Spleen (tissue), 11 donors: ENCODE measurements around the gene EEF1AKMT3. TPM values are rescaled to one million over a fixed set of nuclear protein-coding genes. Genes with fewer than 3 reads are reported as not detected.

Experiments used
- DNase-seq: peaks from one replicate; pipeline ENCODE4 v3.0.0-alpha.2; 2020
- H3K27ac ChIP-seq, 8 donors: fragments of 200-600 bp; sonication (generic) in 7 of 8; 1 replicate in 4 of 8; 2 replicates in 4 of 8; pipeline versions ENCODE4 v1.5.0 to v1.8.0; 2016 to 2021; ENCODE audit warnings: inconsistent platforms in 4 of 8, mild to moderate bottlenecking in 4 of 8, moderate library complexity in 1 of 8
- H3K27me3 ChIP-seq, 7 donors: fragments of 200-600 bp; sonication (generic) in 6 of 7; replicated peaks in 1 of 7; 1 replicate in 4 of 7; 2 replicates in 3 of 7; pipeline versions ENCODE4 v1.5.0 to v1.8.0; 2016 to 2021; ENCODE audit warnings: inconsistent platforms in 3 of 7, mild to moderate bottlenecking in 1 of 7
- H3K36me3 ChIP-seq, 6 donors: fragments of 200-600 bp; sonication (generic) in 5 of 6; 1 replicate in 4 of 6; 2 replicates in 2 of 6; pipeline versions ENCODE4 v1.5.0 to v1.8.0; 2016 to 2021; ENCODE audit warnings: inconsistent platforms in 2 of 6
- H3K4me1 ChIP-seq, 6 donors: fragments of 200-600 bp; sonication (generic) in 5 of 6; 1 replicate in 3 of 6; 2 replicates in 3 of 6; pipeline versions ENCODE4 v1.5.0 to v1.8.0; 2016 to 2021; ENCODE audit warnings: inconsistent platforms in 3 of 6
- H3K4me3 ChIP-seq, 8 donors: fragments of 200-600 bp; sonication (generic) in 7 of 8; 1 replicate in 4 of 8; 2 replicates in 4 of 8; pipeline versions ENCODE4 v1.5.0 to v1.8.0; 2016 to 2021; ENCODE audit warnings: inconsistent platforms in 4 of 8, mild to moderate bottlenecking in 4 of 8, moderate library complexity in 2 of 8
- H3K9me3 ChIP-seq, 8 donors: fragments of 200-600 bp; sonication (generic) in 7 of 8; 1 replicate in 4 of 8; 2 replicates in 4 of 8; pipeline versions ENCODE4 v1.5.0 to v1.8.0; 2016 to 2021; ENCODE audit warnings: inconsistent platforms in 4 of 8
- POLR2A ChIP-seq, 3 donors: fragments of 450-650 bp; IDR thresholded peaks; one replicate each; pipeline ENCODE4 v1.5.1; 2017; ENCODE audit warnings: antibody characterized with exemption in 3 of 3, mild to moderate bottlenecking in 1 of 3
- POLR2AphosphoS5 ChIP-seq, 3 donors: sonication (generic); formaldehyde crosslinking; IDR thresholded peaks; one replicate each; pipeline ENCODE4 v1.5.1; 2017; ENCODE audit warnings: antibody characterized with exemption in 3 of 3
- whole genome bisulfite sequencing, 5 donors: extraction: QIAGEN DNeasy Blood & Tissue Kit in 3 of 5; methylation state at CpG; one replicate each; pipeline versions ENCODE4 v1.1.5 to v1.1.7; 2013 to 2018; 5-methylcytosine and 5-hydroxymethylcytosine counted together
- intact Hi-C: fragments of 100-400 bp; cut with DNase I; formaldehyde crosslinking; loops from one replicate; pipeline ENCODE4 v1.15.0; 2023; ENCODE audit warnings: low total_unique reads
- polyA plus RNA-seq, 3 donors: library from polyadenylated mRNA; stranded (reverse); fragments of 200-250 nt; gene quantifications; one replicate each; pipeline ENCODE4 v1.2.1, GENCODE V29; 2013
- total RNA-seq, 7 donors: library from RNA; depleted of rRNA in 3 of 7; stranded (reverse); fragments of >200 nt in 3 of 7; fragmentation: NEBNext Ultra II Directional in 4 of 7; extraction: Animal tissue kit (Norgen Biotek cat#: 25700) in 4 of 7; gene quantifications; one replicate each; pipeline versions ENCODE4 v1.1.0 to v1.2.1, GENCODE V29; 2016 to 2021
- TF ChIP-seq, protein P1 (sequence below), 11 experiments: fragments of 200-600 bp in 7 of 11; fragments of 450-650 bp in 4 of 11; sonication (generic) in 4 of 11; IDR thresholded peaks in 8 of 11; conservative IDR thresholded peaks in 3 of 11; 1 replicate in 7 of 11; 2 replicates in 4 of 11; pipeline versions ENCODE4 v1.4.0 to v1.8.0; 2016 to 2021; ENCODE audit warnings: antibody characterized with exemption in 11 of 11, inconsistent platforms in 4 of 11, mild to moderate bottlenecking in 1 of 11
- donor health status: healthy with polysubstance abuse.
- donor health status: DM: no; HTN: no; CAD: no; lungs with moderate emphysema.
- donor health status: DM: no; HTN: no; CAD: no.
- donor health status: Bipolar disorder and iron deficiency.
- donor health status: healthy.
- donor health status: DM: no; HTN: no; CAD: no.
- donor health status: DM: yes; HTN: yes; CAD: no.

Gene EEF1AKMT3
- total and polyA plus RNA-seq, 10 donors: 1.2 to 9.5 (median 4.4) TPM

DNA sequence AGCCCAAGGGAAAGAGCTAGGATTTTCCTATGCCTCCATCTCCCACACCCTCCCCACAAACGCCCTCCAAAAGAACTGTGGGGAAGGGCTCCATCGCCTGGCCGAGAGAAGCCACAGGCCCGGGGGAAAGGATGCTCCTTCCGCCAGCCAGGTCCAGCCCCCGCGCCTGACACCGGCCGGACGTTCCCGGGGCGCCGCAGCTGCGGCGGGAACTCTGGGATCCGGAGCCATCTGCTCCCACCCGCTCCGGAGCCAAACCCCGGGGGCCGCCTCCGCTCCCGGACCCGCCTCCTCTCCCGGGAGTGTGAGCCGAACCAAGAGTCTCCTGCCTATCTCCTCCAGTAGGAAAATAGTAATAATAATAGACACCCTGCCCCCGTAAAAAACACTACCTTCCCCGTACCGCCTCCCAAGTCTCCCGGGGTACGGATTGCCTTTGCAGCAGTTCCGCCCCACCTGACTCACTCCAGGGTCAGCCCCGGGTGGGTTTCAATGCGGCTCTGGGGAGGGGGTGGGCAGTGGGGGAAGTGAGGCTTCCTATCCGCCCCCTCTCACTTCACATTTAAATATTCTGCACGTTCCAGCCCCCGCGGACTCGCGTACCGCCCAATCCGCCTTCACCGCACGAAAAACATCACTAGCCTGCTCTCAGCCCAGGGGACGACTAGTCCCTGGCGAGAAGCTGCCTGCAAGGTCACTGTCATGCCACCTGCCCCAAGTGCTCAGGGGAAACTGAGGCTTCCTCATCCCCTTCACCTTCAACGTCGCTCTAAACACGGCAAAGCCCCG is 36.3 kb upstream of the EEF1AKMT3 start:
- peaks cover 0 to 91% (median 46%) of the 10 kb centered on the region in 6 donors for H3K36me3 ChIP-seq
- H3K27me3 ChIP-seq: peaks cover 0 to 65% (median 22%) of the 10 kb centered on the region in 7 donors
- no peak overlapping the region for H3K27ac ChIP-seq
- peak overlapping the region in 1 of 8 donors; percentile 32 for H3K4me3 ChIP-seq
- H3K4me1 ChIP-seq: peaks cover 13 to 62% (median 49%) of the 10 kb centered on the region in 6 donors
- intact Hi-C loops: no loop called here
- no peaks in the 10 kb centered on the region for H3K9me3 ChIP-seq
- 50 to 72% (median 67%) methylated on average over 45 to 49 of the region's 49 CpGs for WGBS, 5 donors
- TF ChIP-seq, protein P1, sequence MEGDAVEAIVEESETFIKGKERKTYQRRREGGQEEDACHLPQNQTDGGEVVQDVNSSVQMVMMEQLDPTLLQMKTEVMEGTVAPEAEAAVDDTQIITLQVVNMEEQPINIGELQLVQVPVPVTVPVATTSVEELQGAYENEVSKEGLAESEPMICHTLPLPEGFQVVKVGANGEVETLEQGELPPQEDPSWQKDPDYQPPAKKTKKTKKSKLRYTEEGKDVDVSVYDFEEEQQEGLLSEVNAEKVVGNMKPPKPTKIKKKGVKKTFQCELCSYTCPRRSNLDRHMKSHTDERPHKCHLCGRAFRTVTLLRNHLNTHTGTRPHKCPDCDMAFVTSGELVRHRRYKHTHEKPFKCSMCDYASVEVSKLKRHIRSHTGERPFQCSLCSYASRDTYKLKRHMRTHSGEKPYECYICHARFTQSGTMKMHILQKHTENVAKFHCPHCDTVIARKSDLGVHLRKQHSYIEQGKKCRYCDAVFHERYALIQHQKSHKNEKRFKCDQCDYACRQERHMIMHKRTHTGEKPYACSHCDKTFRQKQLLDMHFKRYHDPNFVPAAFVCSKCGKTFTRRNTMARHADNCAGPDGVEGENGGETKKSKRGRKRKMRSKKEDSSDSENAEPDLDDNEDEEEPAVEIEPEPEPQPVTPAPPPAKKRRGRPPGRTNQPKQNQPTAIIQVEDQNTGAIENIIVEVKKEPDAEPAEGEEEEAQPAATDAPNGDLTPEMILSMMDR (IDR thresholded peaks at IDR 0.05 in 8 of 11, conservative IDR thresholded peaks at IDR 0.05 in 3 of 11): no peak
- peak in 1 of 3 donors; percentile 41 for TF ChIP-seq POLR2AphosphoS5 (IDR thresholded peaks at IDR 0.05)
- DNase-seq: peak; percentile 58

GRCh38 chr12:57736741-57737466 is 35.5 kb upstream of the EEF1AKMT3 start:
- no peaks in the 10 kb centered on the region for H3K9me3 ChIP-seq
- H3K36me3 ChIP-seq: peaks cover 0 to 84% (median 39%) of the 10 kb centered on the region in 6 donors
- H3K4me1 ChIP-seq: peaks cover 13 to 69% (median 52%) of the 10 kb centered on the region in 6 donors
- peak overlapping the region in 4 of 8 donors; percentile 12 to 53 (median 23) for H3K4me3 ChIP-seq
- H3K27ac ChIP-seq: no peak overlapping the region
- intact Hi-C loops: no loop called here
- peak; percentile 74 for DNase-seq
- H3K27me3 ChIP-seq: peaks cover 0 to 65% (median 22%) of the 10 kb centered on the region in 7 donors
- TF ChIP-seq POLR2AphosphoS5 (IDR thresholded peaks at IDR 0.05) (no peak), POLR2A (IDR thresholded peaks at IDR 0.05) (no peak)
- TF ChIP-seq, protein P1 (IDR thresholded peaks at IDR 0.05 in 8 of 11, conservative IDR thresholded peaks at IDR 0.05 in 3 of 11): no peak
- 51 to 87% (median 73%) methylated on average over 29 to 31 of the region's 31 CpGs for WGBS, 5 donors

GRCh38 chr12:57737467-57738460 is 34.6 kb upstream of the EEF1AKMT3 start:
- peak; percentile 69 for DNase-seq

More at GRCh38 chr12:57737467-57738460, 34.6 kb upstream of the EEF1AKMT3 start:
- H3K27me3 ChIP-seq: peaks cover 0 to 62% (median 22%) of the 10 kb centered on the region in 7 donors
- peak in 1 of 3 donors; percentile 31 for TF ChIP-seq POLR2AphosphoS5 (IDR thresholded peaks at IDR 0.05)
- TF ChIP-seq POLR2A (IDR thresholded peaks at IDR 0.05): no peak
- TF ChIP-seq, protein P1 (IDR thresholded peaks at IDR 0.05 in 8 of 11, conservative IDR thresholded peaks at IDR 0.05 in 3 of 11): peak in 2 of 11 experiments; percentile 21 to 28
- H3K27ac ChIP-seq: no peak overlapping the region
- peaks cover 16 to 78% (median 59%) of the 10 kb centered on the region in 6 donors for H3K4me1 ChIP-seq
- no peaks in the 10 kb centered on the region for H3K9me3 ChIP-seq
- peaks cover 0 to 75% (median 31%) of the 10 kb centered on the region in 6 donors for H3K36me3 ChIP-seq
- WGBS, 5 donors: 57 to 82% (median 70%) methylated on average over 75 to 110 of the region's 110 CpGs
- intact Hi-C loops: no loop called here
- H3K4me3 ChIP-seq: peak overlapping the region in 5 of 8 donors; percentile 12 to 53 (median 21)
